Heart right ventricle (tissue), 16 donors: ENCODE results near the gene CDT1. TPM values are rescaled to one million over a fixed set of nuclear protein-coding genes. Genes with fewer than 3 reads are reported as not detected.

Experiments used
- ATAC-seq, 8 donors: fragments of 200-7000 bp; cut with Tn5 transposase; one replicate each; pipeline ENCODE4 v1.9.1; 2020; ENCODE audit warnings: mild to moderate bottlenecking in 8 of 8, moderate library complexity in 8 of 8, moderate number of reproducible peaks in 1 of 8
- DNase-seq, 2 donors: peaks; one replicate each; pipeline ENCODE4 v3.0.0-alpha.2; 2020
- H3K27ac ChIP-seq, 10 donors: fragments of 200-600 bp; sonication (generic) in 2 of 10; one replicate each; pipeline versions ENCODE4 v1.5.0 to v1.8.0; 2020 to 2022; ENCODE audit warnings: mild to moderate bottlenecking in 3 of 10
- H3K27me3 ChIP-seq, 7 donors: fragments of 200-600 bp; one replicate each; pipeline ENCODE4 v1.8.0; 2021 to 2022; ENCODE audit warnings: mild to moderate bottlenecking in 2 of 7
- H3K36me3 ChIP-seq, 9 donors: fragments of 200-600 bp; sonication (generic) in 1 of 9; one replicate each; pipeline versions ENCODE4 v1.5.0 to v1.8.0; 2020 to 2022; ENCODE audit warnings: mild to moderate bottlenecking in 2 of 9
- H3K4me1 ChIP-seq, 9 donors: fragments of 200-600 bp; sonication (generic) in 1 of 9; one replicate each; pipeline versions ENCODE4 v1.5.0 to v1.8.0; 2020 to 2022; ENCODE audit warnings: mild to moderate bottlenecking in 4 of 9
- H3K4me3 ChIP-seq, 10 donors: fragments of 200-600 bp; sonication (generic) in 2 of 10; one replicate each; pipeline versions ENCODE4 v1.5.0 to v1.8.0; 2020 to 2022; ENCODE audit warnings: mild to moderate bottlenecking in 7 of 10, moderate library complexity in 2 of 10
- H3K9me3 ChIP-seq, 11 donors: fragments of 200-600 bp in 10 of 11; sonication (generic) in 2 of 11; one replicate each; pipeline versions ENCODE4 v1.5.0 to v1.8.0; 2013 to 2022; ENCODE audit warnings: mild to moderate bottlenecking in 2 of 11, control low read depth in 1 of 11, moderate library complexity in 1 of 11
- WGBS, 2 donors: extraction: QIAGEN DNeasy Blood & Tissue Kit; methylation state at CpG; one replicate each; pipeline ENCODE4 v1.1.7; 2013; ENCODE audit warnings: inconsistent platforms in 1 of 2; 5-methylcytosine and 5-hydroxymethylcytosine counted together
- intact Hi-C, 10 donors: fragments of 100-400 bp; cut with DNase I; formaldehyde crosslinking; loops; one replicate each; pipeline versions ENCODE4 v1.11.1 to v1.14.2; 2022
- polyA plus RNA-seq, 2 donors: library from polyadenylated mRNA; stranded (reverse); fragments of 200-250 nt; gene quantifications; one replicate each; pipeline ENCODE4 v1.2.3, GENCODE V29; 2013
- total RNA-seq, 10 donors: library from RNA; stranded (reverse); fragmentation: NEBNext Ultra II Directional in 3 of 10; extraction: Animal tissue kit (Norgen Biotek cat#: 25700) in 3 of 10; gene quantifications; one replicate each; pipeline versions ENCODE4 v1.2.1 to v1.2.4, GENCODE V29; 2021 to 2023
- TF ChIP-seq, protein P1 (sequence below), 9 donors: fragments of 200-600 bp; sonication (generic) in 2 of 9; IDR thresholded peaks; one replicate each; pipeline versions ENCODE4 v1.5.0 to v1.8.0; 2021 to 2022; ENCODE audit warnings: antibody characterized with exemption in 9 of 9, mild to moderate bottlenecking in 5 of 9, moderate library complexity in 1 of 9
- donor health status: Arrhythmogenic right ventricular cardiomyopathy.
- donor health status: ischemic (EF 13 %, LVEDD 7.1; RV severe dilation, severe dysfunction).
- donor health status: healthy with polysubstance abuse.
- donor health status: DM: no; HTN: yes; CAD: no.
- donor health status: DM: no; HTN: no; CAD: no.
- donor health status: ischemic (EF 25% LVEDD 6.9; RV normal size, moderate dysfunction).
- donor health status: ischemic (EF 25% LVEDD 5.7; RV mildly dilated, moderate dysfunction).
- donor health status: healthy.
- donor health status: DM: yes; HTN: yes; CAD: no.
- donor health status: Ischemic cardiomyopathy.
- donor health status: ischemic (EF 35%, LVEDD 5.7; RV mildly dilated, moderate dysfunction).
- donor health status: nonischemic (EF 11% LVEDD 7.7; RV severe dilation, severe dysfunction).
- donor health status: DM: yes; HTN: yes; CAD: no.
- donor health status: PGD.
- donor health status: ischemic (EF 29% LVEDD 5.4; RV normal size, mild dysfunction).
- donor health status: nonischemic (EF 23%, LVEDD 6.1; RV moderate dilation, normal function).

Gene CDT1
- total and polyA plus RNA-seq, 12 donors, result 0.15 to 2.6 (median 0.35) TPM

GRCh38 chr16:88796278-88796677 is 7.3 kb upstream of the CDT1 start:
- H3K4me3 ChIP-seq, result no peak overlapping the region
- WGBS, 2 donors, result 74 to 81% methylated on average over 4 of the region's 4 CpGs
- intact Hi-C loops, result no loop called here
- no peak for ATAC-seq
- H3K4me1 ChIP-seq, result peaks cover 0 to 27% (median 0%) of the 10 kb centered on the region in 9 donors
- DNase-seq, result no peak
- H3K9me3 ChIP-seq, result no peaks in the 10 kb centered on the region
- H3K27ac ChIP-seq, result no peak overlapping the region
- peaks cover 0 to 38% (median 22%) of the 10 kb centered on the region in 7 donors for H3K27me3 ChIP-seq
- no peaks in the 10 kb centered on the region for H3K36me3 ChIP-seq
- TF ChIP-seq, protein P1, sequence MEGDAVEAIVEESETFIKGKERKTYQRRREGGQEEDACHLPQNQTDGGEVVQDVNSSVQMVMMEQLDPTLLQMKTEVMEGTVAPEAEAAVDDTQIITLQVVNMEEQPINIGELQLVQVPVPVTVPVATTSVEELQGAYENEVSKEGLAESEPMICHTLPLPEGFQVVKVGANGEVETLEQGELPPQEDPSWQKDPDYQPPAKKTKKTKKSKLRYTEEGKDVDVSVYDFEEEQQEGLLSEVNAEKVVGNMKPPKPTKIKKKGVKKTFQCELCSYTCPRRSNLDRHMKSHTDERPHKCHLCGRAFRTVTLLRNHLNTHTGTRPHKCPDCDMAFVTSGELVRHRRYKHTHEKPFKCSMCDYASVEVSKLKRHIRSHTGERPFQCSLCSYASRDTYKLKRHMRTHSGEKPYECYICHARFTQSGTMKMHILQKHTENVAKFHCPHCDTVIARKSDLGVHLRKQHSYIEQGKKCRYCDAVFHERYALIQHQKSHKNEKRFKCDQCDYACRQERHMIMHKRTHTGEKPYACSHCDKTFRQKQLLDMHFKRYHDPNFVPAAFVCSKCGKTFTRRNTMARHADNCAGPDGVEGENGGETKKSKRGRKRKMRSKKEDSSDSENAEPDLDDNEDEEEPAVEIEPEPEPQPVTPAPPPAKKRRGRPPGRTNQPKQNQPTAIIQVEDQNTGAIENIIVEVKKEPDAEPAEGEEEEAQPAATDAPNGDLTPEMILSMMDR (IDR thresholded peaks at IDR 0.05), result no peak

DNA sequence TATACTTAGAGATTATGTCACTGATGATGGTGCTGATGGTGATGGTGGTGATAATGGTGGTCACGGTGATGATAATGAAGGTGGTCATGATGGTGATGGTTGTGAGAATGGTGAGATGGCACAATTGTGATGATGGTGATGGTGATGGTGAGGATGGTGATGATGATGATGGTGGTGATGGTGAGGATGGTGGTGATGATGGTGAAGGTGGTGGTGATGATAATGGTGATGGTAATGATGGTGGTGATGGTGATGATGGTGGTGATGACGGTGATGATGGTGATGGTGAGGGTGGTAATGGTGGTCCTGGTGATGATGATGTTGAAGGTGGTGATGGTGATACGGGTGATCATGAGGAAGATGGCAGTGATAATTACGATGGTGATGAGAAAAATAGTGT is 5.5 kb upstream of the CDT1 start:
- TF ChIP-seq, protein P1 (IDR thresholded peaks at IDR 0.05), result no peak
- 96 to 98% methylated on average over 4 of the region's 4 CpGs for WGBS, 2 donors
- Histone ChIP-seq H3K4me1 (peaks cover 0 to 25% (median 7%) of the 10 kb centered on the region in 9 donors), H3K27ac (no peak overlapping the region), H3K27me3 (peaks cover 0 to 22% (median 10%) of the 10 kb centered on the region in 7 donors), H3K36me3 (no peaks in the 10 kb centered on the region), H3K9me3 (no peaks in the 10 kb centered on the region), H3K4me3 (no peak overlapping the region)
- ATAC-seq, result no peak
- no peak for DNase-seq
- intact Hi-C loops, result no loop called here

- intact Hi-C loops, result no loop called here
Measured at GRCh38 chr16:88798772-88799455, 4.7 kb upstream of the CDT1 start.

GRCh38 chr16:88799569-88800276 is 3.9 kb upstream of the CDT1 start:
- Histone ChIP-seq H3K4me3 (no peak overlapping the region), H3K4me1 (peaks cover 0 to 25% (median 15%) of the 10 kb centered on the region in 9 donors), H3K9me3 (no peaks in the 10 kb centered on the region), H3K27ac (no peak overlapping the region), H3K27me3 (peaks cover 0 to 5% (median 0%) of the 10 kb centered on the region in 7 donors), H3K36me3 (no peaks in the 10 kb centered on the region)
- TF ChIP-seq, protein P1 (IDR thresholded peaks at IDR 0.05), result no peak
- intact Hi-C loops, result no loop called here
- DNase-seq, result no peak
- no peak for ATAC-seq
- 71 to 74% methylated on average over 17 of the region's 17 CpGs for WGBS, 2 donors

More at GRCh38 chr16:88798772-88799455, 4.7 kb upstream of the CDT1 start:
- H3K36me3 ChIP-seq, result no peaks in the 10 kb centered on the region
- ATAC-seq (no peak), DNase-seq (no peak)
- TF ChIP-seq, protein P1 (IDR thresholded peaks at IDR 0.05), result no peak
- H3K4me1 ChIP-seq, result peaks cover 0 to 18% (median 10%) of the 10 kb centered on the region in 9 donors
- H3K9me3 ChIP-seq, result no peaks in the 10 kb centered on the region
- peaks cover 0 to 13% (median 2%) of the 10 kb centered on the region in 7 donors for H3K27me3 ChIP-seq
- no peak overlapping the region for H3K27ac ChIP-seq
- H3K4me3 ChIP-seq, result no peak overlapping the region
